Inflammatory macrophage treated with lipopolysaccharide for 4 hours (primary cell): Measurements from ENCODE around the gene ZNF536.

Source experiments
- DNase-seq: peaks from one replicate; pipeline ENCODE4 v3.0.0-alpha.2; 2020

Gene ZNF536

DNA sequence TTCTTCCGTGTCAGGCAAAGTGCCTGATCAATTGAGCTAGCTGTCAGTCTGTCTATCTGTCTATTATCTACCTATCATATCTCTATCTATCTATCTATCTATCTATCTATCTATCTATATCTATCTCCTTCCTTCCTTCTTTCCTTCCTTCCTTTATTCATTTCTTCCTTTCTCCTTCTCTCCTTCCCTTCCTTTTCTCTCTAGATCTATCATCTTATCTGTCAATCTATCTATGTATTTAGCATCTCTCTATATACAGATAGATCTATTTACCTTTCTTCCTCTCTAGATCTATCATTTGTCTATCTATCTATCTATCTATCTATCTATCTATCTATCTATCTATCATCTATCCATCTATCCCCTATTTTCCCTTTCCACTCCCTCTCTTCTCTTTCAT lies 5.9 kb upstream of the ZNF536 start:
- no peak for DNase-seq

DNA sequence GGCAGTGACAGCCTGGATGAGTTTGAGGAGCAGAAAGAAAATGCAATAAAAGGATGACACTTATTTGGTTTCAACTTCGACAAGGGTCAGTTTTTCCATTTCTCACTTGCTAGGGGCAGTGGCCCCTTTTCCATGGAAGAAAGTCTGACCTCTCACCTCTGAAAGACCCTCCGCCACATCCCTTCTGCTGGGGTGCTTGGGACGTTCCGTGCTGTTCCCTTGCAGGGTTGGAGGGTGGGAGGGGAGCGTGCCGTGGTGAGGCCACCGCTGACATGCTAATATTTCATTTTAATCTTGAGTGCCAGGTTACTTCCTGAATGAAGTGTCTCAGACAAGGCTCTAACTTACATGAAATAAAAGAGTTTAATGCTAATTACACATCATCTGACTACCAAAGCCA lies 5.2 kb upstream of the ZNF536 start:
- DNase-seq = no peak

DNA sequence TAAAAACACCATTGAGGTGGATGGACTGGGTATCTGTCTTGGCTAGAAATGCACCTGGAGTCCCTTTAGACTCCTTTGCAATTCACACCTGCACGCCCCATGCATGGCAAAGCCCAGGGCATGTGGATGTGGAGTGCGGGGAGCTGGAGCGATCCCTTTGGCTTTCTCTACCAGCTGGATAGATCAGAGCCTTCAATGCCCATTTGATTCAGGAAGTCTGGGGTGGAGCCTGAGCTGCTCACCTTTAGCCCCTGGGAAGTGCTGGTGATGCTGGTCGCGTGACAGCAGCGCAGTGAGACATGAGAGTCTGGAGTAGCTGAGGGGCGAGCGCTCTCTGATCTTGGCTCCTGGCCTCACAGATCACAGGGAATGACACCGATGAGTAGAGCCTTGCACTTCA lies 4.8 kb upstream of the ZNF536 start:
- no peak for DNase-seq

DNA sequence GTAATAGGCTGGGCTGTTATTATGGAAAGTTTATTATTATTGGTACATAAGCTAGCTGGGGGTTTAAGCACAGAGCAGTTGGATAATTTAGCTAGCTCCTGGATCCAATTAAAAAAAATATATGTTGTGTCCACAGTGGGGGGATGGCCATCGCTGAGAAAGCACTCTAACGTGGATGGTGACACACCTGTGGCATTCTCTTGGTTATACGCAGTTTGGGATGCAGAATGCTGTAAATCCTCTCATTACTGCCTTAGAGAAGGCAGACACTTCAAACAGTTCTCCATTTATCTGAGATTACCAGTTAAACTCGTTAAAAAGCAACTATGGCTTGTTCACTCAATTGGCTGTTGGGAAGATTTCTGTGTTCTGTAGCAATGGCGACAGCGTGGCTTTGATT lies 2.4 kb upstream of the ZNF536 start:
- DNase-seq = no peak

DNA sequence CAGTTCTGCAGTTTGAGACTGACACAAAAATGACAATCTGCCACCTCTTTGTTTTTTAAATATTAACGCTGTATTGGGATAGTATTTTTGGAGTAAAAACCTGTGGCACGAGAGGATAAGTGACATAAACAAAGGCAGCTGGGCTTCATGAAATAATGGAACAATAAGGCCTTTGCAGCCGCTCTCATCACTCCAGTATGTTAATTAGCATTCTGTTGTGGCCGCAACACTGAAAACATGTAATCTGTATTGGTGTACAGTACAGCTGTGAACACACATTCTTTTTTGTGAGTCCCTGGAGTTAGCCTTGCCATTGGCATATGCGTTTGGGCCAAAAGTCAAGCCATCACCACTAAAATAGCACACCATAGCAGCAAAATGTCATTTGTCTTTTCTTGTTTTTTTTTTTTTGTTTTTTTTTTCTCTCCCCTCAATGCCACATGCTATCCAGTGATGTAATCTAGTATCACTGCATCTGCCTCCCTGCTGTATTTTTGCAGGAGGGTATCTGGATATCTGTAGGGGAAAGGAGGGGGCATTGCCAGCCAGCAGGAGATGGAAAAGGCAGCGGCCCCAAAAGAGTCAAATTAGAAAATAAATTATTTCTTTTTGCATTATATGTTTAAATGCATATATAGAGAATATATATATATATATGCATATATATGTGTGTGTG lies 885 bp upstream of the ZNF536 start:
- DNase-seq = no peak

DNA sequence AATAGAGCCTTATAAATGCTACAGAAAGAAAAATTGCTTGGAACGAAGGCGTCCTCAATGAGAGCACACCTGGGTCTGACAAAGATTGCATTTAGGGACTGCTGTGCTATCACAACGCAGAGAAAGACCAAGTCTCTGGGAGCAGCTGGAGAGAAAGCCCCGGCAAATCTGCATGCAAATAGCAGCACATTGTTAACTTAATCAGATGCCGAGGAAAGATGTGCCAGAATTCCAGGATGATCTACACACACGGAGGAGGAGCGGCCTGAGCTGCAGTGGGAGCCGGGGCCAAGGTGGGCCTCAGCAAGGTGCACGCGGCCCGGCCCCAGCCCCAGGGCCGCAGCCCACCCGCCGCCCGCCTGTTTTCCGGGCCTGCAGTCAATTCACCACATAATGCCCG lies 1.4 kb downstream of the ZNF536 start:
- DNase-seq = no peak

DNA sequence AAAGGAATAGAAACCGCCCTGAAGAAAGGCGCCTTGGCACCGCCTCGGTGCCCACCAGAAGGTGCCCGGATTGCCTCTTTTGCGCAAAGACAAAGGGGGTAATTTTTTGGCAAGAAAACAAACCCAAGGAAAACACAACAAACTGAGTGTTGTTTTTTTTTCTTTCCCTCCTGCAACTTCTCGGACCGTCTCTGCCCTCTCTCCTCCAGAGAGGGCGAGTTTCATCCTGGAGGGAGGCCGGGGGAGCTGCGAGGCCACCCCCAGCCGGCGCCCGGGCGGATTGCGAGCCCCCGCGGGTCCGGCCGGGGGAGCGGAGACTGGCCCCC lies 2.3 kb downstream of the ZNF536 start:
- no peak for DNase-seq

DNA sequence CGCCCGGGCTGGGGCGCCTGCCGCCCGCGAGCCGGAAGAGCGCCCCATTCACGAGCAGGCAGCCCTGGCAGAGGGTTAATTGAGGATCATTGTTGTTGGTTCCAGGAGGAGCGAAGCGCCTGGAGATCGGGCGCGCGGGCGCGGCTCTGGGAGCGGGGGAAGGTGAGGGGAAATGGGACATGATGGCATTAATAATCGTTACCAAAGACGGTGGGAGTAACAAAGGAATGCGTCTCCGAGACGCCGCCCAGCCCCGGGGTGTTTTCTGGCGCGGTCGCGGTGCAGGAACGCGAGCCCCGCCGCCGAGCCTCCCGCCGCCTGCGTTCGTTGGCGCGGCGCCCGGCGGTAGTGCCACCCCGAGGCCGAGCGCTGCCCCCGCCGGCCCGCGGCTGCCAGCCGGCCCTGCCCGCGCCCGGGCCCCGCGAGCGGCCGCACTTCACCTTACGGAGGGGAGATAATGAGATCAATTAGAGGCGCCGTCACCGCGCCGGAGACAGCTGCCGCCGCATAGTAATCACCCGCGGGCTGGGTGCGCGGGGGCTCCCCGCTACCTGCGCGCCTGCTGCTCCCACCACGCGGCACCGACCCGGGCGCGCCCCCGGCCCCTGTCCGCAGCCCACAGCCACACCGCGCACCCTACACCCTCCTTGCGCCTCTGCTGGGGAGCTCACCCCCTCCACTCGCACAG lies 2.8 kb downstream of the ZNF536 start:
- no peak for DNase-seq

DNA sequence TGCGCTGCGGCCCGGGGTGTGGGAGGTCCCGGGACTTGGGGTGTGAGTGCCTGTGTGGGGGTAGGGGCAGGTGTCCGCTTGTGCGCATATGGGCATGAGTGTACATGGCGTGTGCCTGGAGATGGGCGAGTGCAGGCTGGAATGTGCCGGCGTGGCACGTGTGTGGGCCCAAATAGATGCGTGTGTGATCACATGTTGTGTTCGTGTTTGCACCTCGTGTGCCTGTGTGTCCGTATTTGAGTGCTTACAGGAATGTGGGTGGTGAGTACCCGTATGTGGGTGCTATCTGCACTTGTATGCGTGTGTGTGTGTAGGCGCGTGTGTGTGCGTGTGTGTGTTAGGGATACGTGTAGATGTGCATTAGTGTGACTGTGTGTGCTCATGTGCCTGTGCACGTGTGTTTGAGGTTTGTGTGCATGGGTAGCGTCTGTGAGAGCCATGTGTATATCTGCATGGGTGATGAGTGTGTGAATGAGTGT lies 3.4 kb downstream of the ZNF536 start:
- no peak for DNase-seq

DNA sequence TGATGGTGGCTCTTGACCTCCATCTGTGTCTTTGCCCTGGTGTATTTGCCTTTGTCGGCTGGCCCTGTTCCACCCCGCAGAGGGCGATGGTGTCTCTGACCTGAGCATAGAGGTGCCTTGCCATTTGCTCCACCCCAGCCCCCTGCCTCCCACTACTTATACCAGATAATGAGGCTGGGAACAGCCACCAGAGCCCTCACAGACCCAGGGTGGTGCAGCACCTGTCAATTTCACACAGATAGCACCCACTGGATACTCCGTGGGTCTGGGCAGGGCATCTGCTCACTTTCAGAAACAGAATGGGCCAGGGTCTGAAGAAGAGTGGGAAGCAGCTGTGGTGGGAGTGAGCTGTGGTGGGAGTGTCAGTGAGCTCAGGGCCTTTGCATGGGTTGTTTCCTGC lies 4.1 kb downstream of the ZNF536 start:
- DNase-seq = no peak

DNA sequence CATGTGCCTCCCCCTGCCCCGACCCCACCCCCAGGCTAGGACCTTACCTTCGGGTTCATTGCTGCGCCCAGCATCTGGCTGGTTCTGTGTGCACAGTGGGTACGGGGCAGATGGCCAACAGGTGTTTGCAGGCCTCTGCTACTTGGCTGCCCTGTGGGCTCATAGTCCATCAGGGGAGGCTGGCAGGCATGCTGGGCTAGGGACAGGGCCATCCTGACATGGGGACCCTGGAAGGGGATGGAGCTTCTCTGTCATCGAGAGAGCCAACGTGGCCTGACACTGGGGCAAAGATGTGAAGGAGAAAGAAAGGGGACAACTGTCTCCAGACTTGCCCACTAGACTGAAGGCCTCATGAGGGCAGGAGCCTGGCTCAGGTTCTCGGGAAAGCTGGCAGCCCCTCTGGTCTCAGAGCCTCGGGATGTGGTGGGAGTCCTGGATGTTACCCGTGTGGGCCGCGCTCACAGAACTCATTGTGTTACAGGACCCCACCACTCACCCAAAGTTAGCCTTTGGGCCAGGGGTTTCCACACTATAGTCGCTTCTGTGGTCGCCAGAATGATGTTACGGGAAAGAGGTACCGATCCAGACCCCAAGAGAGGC lies 4.7 kb downstream of the ZNF536 start:
- DNase-seq = no peak

DNA sequence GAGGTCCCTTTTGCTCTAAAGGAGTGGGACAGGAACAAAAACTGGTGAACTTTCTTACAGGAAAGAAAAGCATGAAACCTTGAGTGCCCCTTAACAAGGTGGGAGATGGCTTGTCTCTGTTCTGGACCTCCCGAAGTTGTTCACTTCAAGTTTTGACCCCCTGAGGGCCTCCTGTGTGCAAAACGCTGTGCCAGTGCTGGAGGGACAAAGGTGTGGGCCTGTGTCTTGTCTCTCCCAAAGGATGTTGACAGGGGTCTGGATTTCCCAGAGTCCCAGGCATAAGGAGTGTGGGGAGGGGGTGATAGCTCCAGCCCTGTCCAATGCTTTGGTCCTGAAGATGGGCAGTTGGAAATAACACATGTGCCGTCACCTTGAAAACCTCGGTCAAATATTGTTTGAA lies 6.5 kb downstream of the ZNF536 start:
- no peak for DNase-seq

DNA sequence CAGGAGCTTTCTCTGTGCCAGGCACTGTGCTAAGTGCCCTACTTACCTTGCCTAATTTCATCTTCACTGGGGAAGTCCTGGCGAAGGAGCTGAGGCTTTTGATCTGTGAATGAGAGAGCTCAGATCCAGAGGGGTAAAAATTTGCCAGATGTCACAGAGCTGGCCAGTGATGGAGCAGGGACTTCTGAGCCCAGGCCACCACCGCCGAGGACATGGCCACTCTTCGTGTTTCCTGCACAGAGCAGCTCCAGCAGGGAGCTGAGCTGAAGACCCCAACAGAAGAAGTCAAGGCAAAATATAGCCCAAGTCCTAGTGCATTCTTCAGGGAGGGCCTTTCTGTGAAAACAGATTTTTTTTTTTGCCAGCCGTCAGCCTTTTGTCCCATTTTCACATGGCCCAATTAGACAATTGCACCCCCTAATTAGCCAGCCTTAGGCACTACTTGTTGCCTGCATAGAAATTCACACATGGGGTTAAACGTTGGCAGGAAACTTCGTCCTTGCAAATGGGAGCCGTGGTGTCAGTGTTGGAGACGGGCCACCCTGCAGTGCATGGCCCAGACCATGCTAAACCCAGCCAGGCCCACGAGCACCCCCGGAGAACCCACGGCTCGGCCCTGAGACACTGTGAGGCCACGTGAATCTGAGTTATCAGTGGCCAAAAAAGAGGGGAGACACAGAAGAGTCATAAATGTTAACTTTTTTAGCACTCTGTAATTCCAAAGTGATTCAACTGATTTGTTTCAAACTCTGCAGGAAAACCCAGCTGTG lies 7.8 kb downstream of the ZNF536 start:
- no peak for DNase-seq

DNA sequence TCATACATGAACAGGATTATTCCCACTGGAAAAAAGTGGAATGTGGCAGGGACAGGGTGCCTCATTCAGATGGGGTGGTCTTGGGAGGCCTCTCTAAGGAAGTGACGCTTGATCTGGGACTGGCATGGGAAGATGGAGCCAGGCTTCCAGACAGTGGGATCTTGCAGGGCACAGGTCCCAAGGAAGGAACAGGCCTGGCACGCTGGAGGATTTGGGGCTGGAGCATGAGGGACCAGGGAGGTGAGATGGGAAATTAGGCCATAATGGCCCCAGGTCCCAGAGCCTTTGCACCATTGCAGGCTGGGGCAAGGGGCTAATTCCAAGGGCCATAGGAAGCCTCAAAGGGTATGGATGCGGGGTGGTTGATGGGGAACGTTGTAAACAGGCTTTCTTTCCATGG lies 9.2 kb downstream of the ZNF536 start:
- DNase-seq = no peak

DNA sequence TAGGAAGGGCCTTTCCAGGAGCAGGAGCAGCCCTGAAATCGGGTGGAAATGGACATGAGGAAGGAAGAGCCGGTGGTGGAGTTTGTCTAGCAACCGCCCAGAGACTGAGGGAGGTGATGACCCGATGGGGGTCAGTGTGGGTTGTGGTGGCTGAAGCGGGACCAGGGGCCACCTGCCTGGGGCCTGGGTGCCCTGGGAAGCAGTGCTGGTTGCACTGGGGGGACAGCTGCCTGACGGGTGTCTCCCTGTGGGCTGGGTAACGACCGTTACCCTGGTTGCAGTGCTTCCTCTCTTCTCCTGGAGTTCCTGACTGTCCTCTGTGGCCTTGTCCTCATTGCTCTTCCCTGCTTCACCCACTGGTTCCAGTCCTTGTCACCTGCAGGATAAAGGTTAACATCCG lies 13.0 kb downstream of the ZNF536 start:
- no peak for DNase-seq

DNA sequence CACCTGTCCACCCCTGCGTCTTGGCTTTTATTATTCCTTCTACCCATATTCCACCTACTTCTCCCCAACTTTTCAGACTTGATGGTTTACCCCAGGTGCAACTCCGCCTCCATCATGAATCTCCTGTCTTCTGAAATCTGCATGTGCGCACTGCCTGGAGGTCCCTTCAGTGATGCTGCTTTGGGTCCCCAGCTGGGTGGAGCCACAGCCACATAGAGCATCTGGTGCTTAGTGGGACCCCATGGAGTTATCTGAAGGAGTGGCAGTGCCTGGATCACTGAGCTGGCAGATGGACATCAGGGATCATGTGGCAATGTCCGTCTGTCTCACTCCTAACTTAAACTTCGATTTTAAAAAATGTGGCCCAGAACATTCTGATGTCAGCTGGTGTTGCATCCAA lies 13.5 kb downstream of the ZNF536 start:
- no peak for DNase-seq

DNA sequence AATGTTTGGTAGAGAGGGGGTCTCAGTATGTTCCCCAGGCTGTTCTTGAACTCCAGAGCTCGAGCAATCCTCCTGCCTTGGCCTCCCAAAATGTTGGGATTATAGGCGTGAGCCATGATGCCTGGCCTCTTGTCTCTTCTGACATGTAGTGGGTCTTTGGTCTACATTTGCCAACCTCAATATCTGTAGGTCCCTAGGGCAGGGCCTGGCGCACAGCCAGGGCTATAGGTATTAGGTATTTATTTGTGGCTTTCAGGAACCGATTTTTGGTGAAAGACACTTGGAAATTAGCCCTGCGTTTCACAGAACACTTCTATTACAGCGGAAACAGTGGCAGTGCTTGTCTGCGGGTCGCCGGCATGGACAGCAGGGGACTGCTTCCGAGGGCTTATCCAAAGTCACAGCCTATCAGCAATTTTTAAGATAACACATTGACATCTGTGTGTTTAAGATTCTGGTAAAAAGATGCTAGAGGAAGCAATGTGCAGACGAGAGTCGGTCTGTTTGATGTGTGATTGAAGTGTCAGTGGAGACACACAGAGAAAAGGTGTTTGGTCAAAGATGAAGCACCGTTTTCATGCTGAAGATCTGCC lies 14.5 kb downstream of the ZNF536 start:
- no peak for DNase-seq

DNA sequence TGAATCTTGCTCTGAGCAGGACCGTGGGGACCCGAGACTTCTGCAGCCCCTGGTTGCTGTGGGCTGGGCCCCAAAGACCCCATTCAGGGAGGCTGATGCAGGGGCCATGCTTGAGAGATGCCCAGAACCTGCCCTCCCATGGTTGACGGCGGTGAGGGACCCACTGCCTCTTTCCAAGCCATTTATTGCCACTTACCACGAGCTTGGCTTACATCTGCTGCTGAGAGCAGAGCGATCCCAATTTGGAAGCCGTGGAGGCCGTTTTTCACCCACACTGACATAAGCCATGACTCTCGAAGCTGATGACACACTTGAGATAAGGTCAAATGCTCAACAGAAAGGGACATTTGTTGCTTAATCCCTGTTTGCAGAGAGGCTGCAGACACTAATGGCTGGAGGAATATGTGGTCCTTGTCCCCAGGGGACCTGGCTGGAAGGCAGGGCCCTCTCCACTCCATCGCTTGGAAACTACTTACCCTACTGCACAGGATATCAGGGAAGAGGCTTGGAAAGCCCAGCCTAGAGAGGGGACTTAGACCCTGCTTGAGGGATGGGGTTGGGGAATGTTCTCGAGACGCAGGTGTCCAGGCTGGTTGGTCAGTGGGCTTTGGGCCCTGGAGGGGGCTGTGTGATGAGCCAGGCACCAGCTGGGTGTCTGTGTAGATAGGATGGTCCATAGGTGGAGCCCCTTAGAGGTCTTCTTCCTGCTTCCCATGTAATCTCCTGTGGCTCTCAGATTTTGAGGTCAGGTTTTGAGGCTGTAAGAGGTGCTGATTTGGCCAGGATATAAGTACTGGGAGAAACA lies 15.3 kb downstream of the ZNF536 start:
- DNase-seq = no peak

DNA sequence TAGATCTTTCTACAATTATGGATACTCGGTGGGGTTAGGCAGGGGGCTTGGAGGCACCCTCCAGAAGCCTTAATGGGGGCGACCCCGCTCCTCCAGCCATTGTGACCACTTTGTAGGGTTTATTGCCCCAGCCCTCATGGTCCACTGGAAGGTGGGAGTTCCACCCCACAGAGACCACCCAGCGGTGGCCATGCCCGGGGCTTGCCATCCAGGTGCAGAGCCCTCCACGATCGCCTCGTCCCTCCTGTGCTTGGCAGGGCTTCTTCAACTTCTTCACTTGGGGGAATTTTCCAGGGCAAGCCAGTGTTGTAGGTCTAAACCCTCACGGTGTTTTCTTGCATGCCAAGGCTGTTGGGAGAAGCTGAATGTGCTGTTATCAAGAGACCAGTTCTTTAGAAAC lies 16.1 kb downstream of the ZNF536 start:
- DNase-seq = no peak

DNA sequence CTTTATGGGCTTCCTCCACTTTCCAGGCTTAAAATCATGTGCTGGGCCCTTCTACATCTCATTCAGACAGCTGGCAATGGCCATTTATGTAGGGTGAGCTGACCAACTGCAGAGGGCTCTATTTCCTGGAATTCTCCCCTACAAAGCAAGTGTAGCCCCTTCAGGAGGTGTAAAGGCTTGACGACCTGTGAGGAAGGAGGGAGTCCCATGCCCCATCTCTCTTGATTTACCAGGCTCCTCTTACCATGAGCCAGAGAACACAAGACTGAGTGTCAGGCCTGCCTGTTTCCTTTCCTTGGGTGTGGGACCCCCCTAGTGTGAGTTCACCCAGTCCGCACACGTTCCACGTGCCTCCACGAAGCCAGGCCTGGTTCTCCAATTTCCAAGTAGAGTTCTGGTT lies 16.6 kb downstream of the ZNF536 start:
- no peak for DNase-seq

DNA sequence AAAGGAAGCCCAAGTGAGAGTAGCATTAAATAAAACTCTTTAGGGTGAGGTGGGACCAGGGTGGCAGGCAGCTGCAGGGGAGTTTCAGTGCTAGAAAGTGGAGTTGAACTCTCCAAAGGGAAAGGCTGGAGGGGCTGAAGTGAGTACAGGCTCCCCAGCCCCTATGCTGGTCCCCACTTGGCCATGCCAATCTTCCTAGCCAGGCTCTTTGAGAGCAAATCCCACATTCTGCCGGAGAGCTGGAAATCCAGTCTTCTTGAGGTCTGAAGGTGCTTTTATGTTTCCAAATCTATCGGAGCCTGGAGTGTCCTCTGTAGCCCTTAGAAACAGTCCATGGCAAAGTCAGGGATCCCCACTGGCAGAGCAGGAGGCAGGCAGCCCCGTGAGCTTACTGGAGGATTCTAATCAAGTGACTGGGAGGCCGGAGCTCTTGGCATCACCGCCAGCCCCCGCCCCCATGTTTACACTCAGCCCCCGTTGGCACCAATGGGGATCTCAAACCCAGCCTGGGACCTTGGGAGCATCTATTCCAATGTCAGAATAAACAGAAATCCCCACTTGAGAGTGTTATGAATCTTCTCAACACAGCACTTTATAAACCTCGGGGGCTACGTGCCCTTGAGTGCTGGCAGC lies 18.3 kb downstream of the ZNF536 start:
- DNase-seq = no peak

DNA sequence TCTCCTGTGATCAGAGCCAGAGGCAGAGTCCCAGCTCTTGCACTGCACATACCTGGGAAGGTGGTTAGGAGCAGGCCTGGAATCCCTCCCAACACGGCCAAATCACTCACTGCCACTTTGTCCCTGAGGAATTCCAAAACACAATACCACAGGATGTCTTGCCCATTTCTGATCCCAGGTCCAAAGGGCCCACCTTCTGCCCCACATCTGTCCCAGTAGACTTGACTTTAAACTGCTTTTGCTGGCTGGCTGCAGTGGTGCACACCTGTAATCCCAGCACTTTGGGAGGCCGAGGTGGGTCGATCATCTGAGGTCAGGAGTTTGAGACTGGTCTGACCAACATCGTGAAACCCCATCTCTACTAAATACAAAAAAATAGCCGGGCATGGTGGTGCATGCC lies 18.9 kb downstream of the ZNF536 start:
- no peak for DNase-seq
